SH-SY5Y (cell line): ENCODE measurements around the gene GRIN2A.

Experiments used
- GATA2 ChIP-seq: IDR thresholded peaks from 2 replicates; pipeline ENCODE4 v1.6.1; 2011; ENCODE audit warnings: mild to moderate bottlenecking, low read depth, low read length
- GATA3 ChIP-seq: IDR thresholded peaks from 2 replicates; pipeline ENCODE4 v1.6.1; 2011; ENCODE audit warnings: low read depth, mild to moderate bottlenecking, low read length, moderate library complexity

- TF ChIP-seq GATA2 = no peak
- no peak for TF ChIP-seq GATA3
Observed at GRCh38 chr16:9843424-9844018, 338.7 kb downstream of the GRIN2A start.
